GM23248 (cell line): ENCODE results near the gene TENM4. TPM values are rescaled to one million over a fixed set of nuclear protein-coding genes. Genes with fewer than 3 reads are reported as not detected.

ENCODE experiments used
- DNase-seq: peaks from one replicate; pipeline ENCODE4 v3.0.0-alpha.2; 2015
- H2AFZ ChIP-seq: fragments of 200-600 bp; sonication (generic); 2 replicates; pipeline ENCODE4 v1.6.1; 2016; ENCODE audit warnings: antibody characterized with exemption
- H3F3A ChIP-seq: fragments of 200-600 bp; sonication (generic); 2 replicates; pipeline ENCODE4 v1.6.1; 2016; ENCODE audit warnings: mild to moderate bottlenecking, antibody characterized with exemption, mixed run types; ENCODE audit not compliant: insufficient read depth
- H3K27ac ChIP-seq: fragments of 200-600 bp; sonication (generic); 2 replicates; pipeline ENCODE4 v1.5.1; 2016; ENCODE audit warnings: mild to moderate bottlenecking
- H3K27me3 ChIP-seq: fragments of 200-600 bp; sonication (generic); replicated peaks from 2 replicates; pipeline ENCODE4 v1.6.1; 2016; ENCODE audit warnings: mild to moderate bottlenecking; ENCODE audit not compliant: insufficient read depth
- H3K36me3 ChIP-seq: fragments of 200-600 bp; sonication (generic); 2 replicates; pipeline ENCODE4 v1.6.1; 2016; ENCODE audit warnings: low read depth, mild to moderate bottlenecking
- H3K4me1 ChIP-seq: fragments of 200-600 bp; sonication (generic); 2 replicates; pipeline ENCODE4 v1.6.1; 2016; ENCODE audit warnings: mild to moderate bottlenecking; ENCODE audit not compliant: insufficient read depth
- H3K4me2 ChIP-seq: fragments of 200-600 bp; sonication (generic); one replicate; pipeline ENCODE4 v1.6.1; 2016; ENCODE audit warnings: mild to moderate bottlenecking; ENCODE audit not compliant: unreplicated experiment
- H3K4me3 ChIP-seq: fragments of 200-600 bp; sonication (generic); 2 replicates; pipeline ENCODE4 v1.5.1; 2016; ENCODE audit warnings: mild to moderate bottlenecking
- H3K79me2 ChIP-seq: fragments of 200-600 bp; sonication (generic); 2 replicates; pipeline ENCODE4 v1.6.1; 2016; ENCODE audit warnings: mild to moderate bottlenecking; ENCODE audit not compliant: insufficient read depth
- H3K9ac ChIP-seq: fragments of 200-600 bp; sonication (generic); 2 replicates; pipeline ENCODE4 v1.6.1; 2016; ENCODE audit warnings: mild to moderate bottlenecking
- H3K9me2 ChIP-seq: fragments of 200-600 bp; sonication (generic); 2 replicates; pipeline ENCODE4 v1.6.1; 2016; ENCODE audit warnings: mixed run types, mild to moderate bottlenecking, moderate library complexity; ENCODE audit not compliant: insufficient read depth
- H3K9me3 ChIP-seq: fragments of 200-600 bp; sonication (generic); one replicate; pipeline ENCODE4 v1.6.1; 2017; ENCODE audit warnings: low read depth
- H4K20me1 ChIP-seq: fragments of 200-600 bp; sonication (generic); 2 replicates; pipeline ENCODE4 v1.6.0; 2016; ENCODE audit not compliant: insufficient read depth
- EZH2 ChIP-seq: fragments of 200-600 bp; sonication (generic); IDR thresholded peaks from 2 replicates; pipeline ENCODE4 v1.6.1; 2018; ENCODE audit warnings: antibody characterized with exemption, mild to moderate bottlenecking; ENCODE audit not compliant: insufficient read depth, poor library complexity, severe bottlenecking
- EZH2phosphoT487 ChIP-seq: fragments of 200-600 bp; sonication (generic); IDR thresholded peaks from 2 replicates; pipeline ENCODE4 v1.6.1; 2018; ENCODE audit warnings: antibody characterized with exemption, moderate library complexity, mild to moderate bottlenecking, low read depth; ENCODE audit not compliant: insufficient read depth
- WGBS, 2 experiments: methylation state at CpG; one replicate each; pipeline ENCODE4 v1.1.6; 2015 to 2017; ENCODE audit warnings: low lambda C conversion rate in 2 of 2, low coverage in 1 of 2; ENCODE audit errors: missing lambda C conversion rate in 2 of 2; 5-methylcytosine and 5-hydroxymethylcytosine counted together
- in situ Hi-C: fragments of 300-500 bp; cut with MboI; formaldehyde crosslinking; loops from 2 replicates; pipeline ENCODE4 v1.15.0; 2020
- polyA plus RNA-seq: library from polyadenylated mRNA; unstranded; fragments of >200 nt; fragmentation: Nextera tagmentation; extraction: Ambion mirVana; gene quantifications from 2 replicates; pipeline ENCODE4 v1.2.1, GENCODE V29; 2016
- total RNA-seq: library from RNA; depleted of rRNA; stranded (reverse); fragments of >200 nt; shearing (Covaris generic); gene quantifications from 2 replicates; pipeline ENCODE4 v1.2.3, GENCODE V29; 2014

The TENM4 gene
- total and polyA plus RNA-seq, 2 experiments from 2014 or later: 0.11 to 0.48 TPM

- Histone ChIP-seq H3K4me2 (no peak overlapping the region), H3K79me2 (no peaks in the 10 kb centered on the region), H3K9me2 (no peaks in the 10 kb centered on the region), H3K27ac (no peak overlapping the region), H3K9ac (no peak overlapping the region), H2AFZ (no peak overlapping the region), H3K9me3 (no peaks in the 10 kb centered on the region), H3K4me1 (no peaks in the 10 kb centered on the region), H3K27me3 (no peaks in the 10 kb centered on the region), H3F3A (no peaks in the 10 kb centered on the region), H3K4me3 (no peak overlapping the region), H3K36me3 (no peaks in the 10 kb centered on the region), H4K20me1 (no peaks in the 10 kb centered on the region)
- no peak for TF ChIP-seq EZH2
- TF ChIP-seq EZH2phosphoT487: no peak
- no peak for DNase-seq
- in situ Hi-C loops: no loop called here
- WGBS, 2 experiments: 42 to 44% methylated on average over 4 of the region's 4 CpGs
Measured at GRCh38 chr11:79362821-79363220, 78.0 kb downstream of the TENM4 start.

GRCh38 chr11:79362206-79362757 lies 78.5 kb downstream of the TENM4 start:
- Histone ChIP-seq H2AFZ (no peak overlapping the region), H3K4me1 (no peaks in the 10 kb centered on the region), H3K4me2 (no peak overlapping the region), H3K9me2 (no peaks in the 10 kb centered on the region), H3K36me3 (no peaks in the 10 kb centered on the region), H3K9ac (no peak overlapping the region), H3K79me2 (no peaks in the 10 kb centered on the region), H3K27ac (no peak overlapping the region), H3K4me3 (no peak overlapping the region), H4K20me1 (no peaks in the 10 kb centered on the region), H3F3A (no peaks in the 10 kb centered on the region), H3K9me3 (no peaks in the 10 kb centered on the region), H3K27me3 (no peaks in the 10 kb centered on the region)
- no peak for TF ChIP-seq EZH2
- TF ChIP-seq EZH2phosphoT487: no peak
- in situ Hi-C loops: no loop called here
- DNase-seq: no peak
- 42 to 56% methylated on average over 4 of the region's 4 CpGs for WGBS, 2 experiments

- in situ Hi-C loops: no loop called here
- H3K9me3 ChIP-seq: no peaks in the 10 kb centered on the region
- no peaks in the 10 kb centered on the region for H3K36me3 ChIP-seq
- no peak overlapping the region for H3K27ac ChIP-seq
- H3K4me2 ChIP-seq: no peak overlapping the region
- no peaks in the 10 kb centered on the region for H3F3A ChIP-seq
- TF ChIP-seq EZH2phosphoT487: no peak
- TF ChIP-seq EZH2: no peak
- H4K20me1 ChIP-seq: no peaks in the 10 kb centered on the region
- no peak overlapping the region for H2AFZ ChIP-seq
- H3K9ac ChIP-seq: no peak overlapping the region
- no peak overlapping the region for H3K4me3 ChIP-seq
- H3K9me2 ChIP-seq: no peaks in the 10 kb centered on the region
- H3K4me1 ChIP-seq: no peaks in the 10 kb centered on the region
- no peaks in the 10 kb centered on the region for H3K79me2 ChIP-seq
- 0 out of 2 replicates have a peak, but pooled peaks cover 4% of the 10 kb centered on the region for H3K27me3 ChIP-seq
- 37 to 52% methylated on average over 5 of the region's 5 CpGs for WGBS, 2 experiments
- no peak for DNase-seq
Measured at GRCh38 chr11:79358258-79358657, 82.6 kb downstream of the TENM4 start.

- no peaks in the 10 kb centered on the region for H3F3A ChIP-seq
- 35 to 49% methylated on average over 3 of the region's 3 CpGs for WGBS, 2 experiments
- no peak overlapping the region for H3K9ac ChIP-seq
- no peaks in the 10 kb centered on the region for H3K9me3 ChIP-seq
- DNase-seq: peak; percentile 4
- no peak for TF ChIP-seq EZH2phosphoT487
- no peak for TF ChIP-seq EZH2
- H3K36me3 ChIP-seq: no peaks in the 10 kb centered on the region
- no peak overlapping the region for H3K4me3 ChIP-seq
- H3K4me1 ChIP-seq: no peaks in the 10 kb centered on the region
- in situ Hi-C loops: no loop called here
- H3K27ac ChIP-seq: no peak overlapping the region
- peaks cover 10% of the 10 kb centered on the region; the same call in 1 of the 2 replicates for H3K27me3 ChIP-seq
- no peak overlapping the region for H2AFZ ChIP-seq
- no peaks in the 10 kb centered on the region for H3K79me2 ChIP-seq
- H3K9me2 ChIP-seq: no peaks in the 10 kb centered on the region
- no peak overlapping the region for H3K4me2 ChIP-seq
- H4K20me1 ChIP-seq: no peaks in the 10 kb centered on the region
Measured at GRCh38 chr11:79353706-79354105, 87.1 kb downstream of the TENM4 start.

- Histone ChIP-seq H3K79me2 (no peaks in the 10 kb centered on the region), H3K36me3 (no peaks in the 10 kb centered on the region), H3K4me1 (no peaks in the 10 kb centered on the region), H4K20me1 (no peaks in the 10 kb centered on the region), H3K4me2 (no peak overlapping the region), H3K4me3 (no peak overlapping the region), H3K27me3 (peaks cover 10% of the 10 kb centered on the region; the same call in 1 of the 2 replicates), H3K9me3 (no peaks in the 10 kb centered on the region), H3K9ac (no peak overlapping the region), H2AFZ (no peak overlapping the region), H3K9me2 (no peaks in the 10 kb centered on the region), H3K27ac (no peak overlapping the region), H3F3A (no peaks in the 10 kb centered on the region)
- in situ Hi-C loops: no loop called here
- TF ChIP-seq EZH2 (no peak), EZH2phosphoT487 (no peak)
- 14 to 25% methylated on average over 5 of the region's 5 CpGs for WGBS, 2 experiments
- no peak for DNase-seq
Measured at GRCh38 chr11:79352349-79352703, 88.5 kb downstream of the TENM4 start.
